Nucleus accumbens (tissue), 56 donors: ENCODE measurements around the gene TMEM184C.
A peak's percentile ranks its signal among the peaks of the same experiment; 100 is the strongest.

Experiments used
- DNase-seq, 56 donors: peaks; one replicate each; lab custom pipeline; 2025; lab: John Stamatoyannopoulos, UW

Gene TMEM184C

DNA sequence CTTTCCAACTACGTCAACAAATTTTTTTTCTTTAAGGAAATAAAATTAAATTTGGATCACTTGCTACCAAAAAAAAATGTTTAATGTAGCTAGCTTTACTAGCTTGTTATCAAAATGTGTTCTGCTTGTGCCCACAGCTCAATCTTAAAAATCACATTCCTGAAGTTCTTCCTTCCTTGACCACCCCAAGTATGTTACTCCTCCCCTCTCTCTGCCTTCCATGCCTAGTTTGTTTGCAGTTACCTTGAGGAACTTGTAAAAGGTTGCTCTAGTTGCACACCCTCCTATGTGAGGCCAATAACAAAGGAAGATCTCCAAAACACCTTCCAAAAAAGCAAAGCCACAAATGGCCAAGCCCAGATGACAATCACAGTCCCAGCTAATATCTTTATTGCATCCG is 19.6 kb upstream of the TMEM184C start:
- DNase-seq: no peak

DNA sequence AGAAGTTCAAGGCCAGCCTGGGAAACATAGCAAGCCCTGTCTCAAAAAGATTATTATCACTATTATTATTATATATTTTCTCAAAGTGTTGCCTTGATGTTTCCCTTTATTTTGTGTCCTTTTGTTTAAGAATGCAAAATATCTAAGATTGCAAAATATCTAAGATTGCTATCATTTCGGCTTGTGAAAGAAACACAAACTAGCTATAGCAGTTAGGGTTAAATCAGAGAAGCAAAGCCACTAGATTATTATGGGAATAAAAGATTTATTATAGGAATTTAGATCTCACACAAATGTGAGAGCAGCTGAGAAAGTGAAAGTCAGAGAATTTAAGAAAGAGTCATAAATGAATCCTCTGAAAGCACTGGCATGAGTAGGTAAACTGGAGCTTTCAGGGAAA is 18.0 kb upstream of the TMEM184C start:
- no peak for DNase-seq

DNA sequence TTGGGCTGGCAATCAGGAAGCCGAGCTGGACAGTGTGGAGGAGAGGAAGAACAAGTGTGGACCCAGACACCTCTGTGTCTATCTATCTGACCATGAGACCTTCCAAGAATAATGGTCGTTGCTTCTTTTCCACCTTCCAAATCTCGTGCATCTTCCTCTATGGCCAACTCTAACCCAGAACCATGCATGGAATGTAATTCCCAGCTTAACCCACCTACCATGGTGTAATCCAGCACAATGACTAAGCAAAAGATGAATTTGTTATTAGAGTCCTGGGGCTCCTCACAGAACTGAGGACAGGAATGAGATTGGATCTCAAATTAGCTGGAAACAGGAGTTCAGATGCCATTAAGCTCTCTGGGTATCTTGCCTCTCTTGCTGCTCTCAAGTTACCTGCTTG is 17.4 kb upstream of the TMEM184C start:
- DNase-seq: no peak

DNA sequence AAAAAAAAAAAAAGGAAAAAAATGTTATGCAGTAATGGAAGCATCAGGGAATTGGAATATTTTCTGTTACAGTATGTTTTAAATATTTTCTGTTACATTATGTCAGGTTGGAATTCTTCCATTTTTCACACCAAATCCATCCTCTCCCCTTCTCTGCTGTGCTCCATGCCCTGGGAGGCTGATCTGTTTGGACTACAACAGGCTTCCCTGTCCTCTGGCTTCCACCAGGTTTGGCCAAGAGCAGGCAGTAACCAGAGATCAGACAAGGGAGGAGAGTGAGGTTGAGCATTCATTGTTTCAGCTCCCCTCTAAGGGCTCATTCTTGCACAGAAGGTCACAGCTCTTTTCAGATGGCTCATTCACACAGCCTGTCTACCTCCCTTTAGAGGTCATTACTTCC is 11.7 kb upstream of the TMEM184C start:
- no peak for DNase-seq

DNA sequence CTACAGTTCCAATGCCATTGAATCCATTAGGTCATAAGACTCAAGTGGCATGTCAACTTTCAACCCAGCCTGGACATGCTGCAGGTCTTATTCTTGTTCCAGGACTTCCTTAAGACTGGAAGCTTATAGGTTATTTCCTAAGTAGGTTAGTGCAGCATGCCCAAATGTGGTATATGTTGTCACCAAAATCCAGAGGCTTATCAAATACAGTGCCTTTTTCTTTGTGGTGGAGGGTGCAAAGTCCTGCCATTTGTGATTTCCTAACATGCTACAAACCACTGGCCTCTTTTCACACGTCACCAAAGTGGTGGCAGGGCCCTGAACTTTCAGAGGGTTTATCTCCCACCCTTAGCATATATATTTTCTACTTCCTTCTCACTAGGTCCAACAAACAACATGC is 9.7 kb upstream of the TMEM184C start:
- DNase-seq: no peak

DNA sequence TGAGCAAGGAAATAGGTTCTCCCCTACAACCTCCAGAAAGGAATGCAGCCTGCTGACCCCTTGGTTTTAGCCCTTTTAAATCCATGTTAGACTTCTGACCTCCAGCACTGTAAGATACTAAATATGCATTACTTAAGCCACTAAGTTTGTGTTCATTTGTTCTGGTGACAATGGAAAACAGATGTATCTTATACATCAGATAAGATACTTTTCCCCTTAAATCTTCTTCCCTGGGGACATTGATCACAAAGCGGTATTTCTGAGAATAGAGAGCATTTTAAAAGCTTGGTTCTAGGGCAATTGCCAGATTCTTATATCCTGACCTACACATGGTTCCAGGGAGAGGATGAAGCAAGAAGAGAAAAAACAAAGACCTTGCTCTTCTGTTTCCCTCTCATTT is 6.5 kb upstream of the TMEM184C start:
- no peak for DNase-seq

DNA sequence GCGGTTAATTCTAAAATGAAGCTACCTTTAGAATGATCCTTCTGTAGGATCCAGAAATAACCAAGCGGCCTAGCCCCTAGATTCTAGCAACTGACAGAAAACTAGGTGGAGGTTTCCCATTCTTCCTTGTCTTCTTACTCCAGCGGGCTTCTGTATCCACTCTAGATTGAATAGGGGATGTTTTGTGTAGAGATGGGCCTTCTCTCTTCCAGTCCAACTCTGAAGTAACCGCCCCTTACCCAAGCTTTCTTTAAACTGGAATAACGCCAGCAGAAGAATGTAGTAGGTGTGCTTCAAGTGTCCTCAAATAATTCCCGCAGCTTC is 386 bp upstream of the TMEM184C start:
- no peak for DNase-seq

DNA sequence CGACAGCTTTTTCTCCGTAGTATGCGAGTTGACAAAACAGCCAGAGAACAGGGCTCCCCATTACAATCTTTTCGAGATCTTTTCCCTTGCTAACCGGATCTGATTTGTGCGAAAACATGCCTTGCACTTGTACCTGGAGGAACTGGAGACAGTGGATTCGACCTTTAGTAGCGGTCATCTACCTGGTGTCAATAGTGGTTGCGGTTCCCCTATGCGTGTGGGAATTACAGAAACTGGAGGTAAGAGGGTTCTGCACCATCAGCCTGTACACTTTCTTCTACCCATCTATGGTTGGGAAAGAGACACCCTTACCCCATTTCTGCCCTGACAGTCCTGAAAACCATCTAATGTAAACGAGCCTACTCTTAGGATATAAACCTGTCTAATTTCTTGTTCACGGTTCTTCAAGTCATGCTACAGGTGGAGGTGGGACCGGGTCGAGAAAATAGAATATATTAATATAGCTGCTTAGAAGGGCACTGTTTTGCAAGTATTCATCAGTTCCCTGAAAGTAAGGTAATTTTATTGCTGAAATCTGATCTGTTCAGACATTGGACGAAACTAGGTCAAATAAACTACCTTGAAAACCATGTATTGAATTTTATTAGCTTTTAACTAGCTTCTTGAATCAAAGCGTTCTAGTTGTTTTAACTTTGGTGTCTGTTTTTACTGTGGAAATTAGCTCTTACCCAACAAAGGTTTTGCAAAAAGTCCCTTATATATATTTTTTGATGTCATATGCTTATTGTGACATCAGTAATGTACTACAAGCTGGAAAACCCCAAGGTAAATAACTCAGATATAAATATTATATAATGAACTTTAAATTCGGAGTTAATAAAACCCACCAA is 869 bp downstream of the TMEM184C start:
- peak in 2 of 56 donors; percentile 39 to 43 for DNase-seq

DNA sequence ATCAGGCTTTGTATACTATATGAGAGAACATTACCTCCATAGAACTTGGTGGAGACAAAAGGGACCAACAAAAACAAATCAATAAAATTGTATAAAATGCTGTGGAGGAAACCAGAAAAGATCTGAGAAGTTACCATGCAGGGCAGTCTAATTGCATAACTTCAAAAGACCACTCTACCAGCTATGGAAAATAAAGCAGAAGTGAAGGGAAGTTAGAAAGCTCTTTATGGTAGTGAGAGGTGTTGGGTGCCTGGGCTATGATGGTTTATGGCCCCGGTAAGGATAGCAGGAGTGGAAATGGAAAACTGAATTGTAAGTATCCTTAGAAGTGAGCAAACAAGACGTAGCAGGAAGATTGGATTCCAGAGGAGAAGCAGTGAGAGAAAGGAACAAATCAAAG is 3.1 kb downstream of the TMEM184C start:
- DNase-seq: no peak

DNA sequence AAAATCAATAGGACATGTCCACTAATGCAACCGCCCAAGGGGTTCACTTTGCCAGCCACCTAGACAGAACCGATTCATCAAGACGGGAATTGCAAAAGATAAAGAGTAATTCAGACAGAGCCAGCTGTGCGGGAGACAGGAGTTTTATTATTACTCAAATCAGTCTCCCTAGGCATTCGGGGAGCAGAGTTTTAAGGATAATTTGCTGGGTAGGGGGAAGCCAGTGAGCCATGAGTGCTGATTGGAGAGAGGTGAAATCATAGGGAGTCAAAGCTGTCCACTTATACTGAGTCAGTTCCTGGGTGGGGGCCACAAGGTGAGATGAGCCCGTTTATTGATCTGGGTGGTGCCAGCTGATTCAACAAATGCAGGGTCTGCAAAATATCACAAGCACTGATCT is 8.5 kb downstream of the TMEM184C start:
- no peak for DNase-seq

DNA sequence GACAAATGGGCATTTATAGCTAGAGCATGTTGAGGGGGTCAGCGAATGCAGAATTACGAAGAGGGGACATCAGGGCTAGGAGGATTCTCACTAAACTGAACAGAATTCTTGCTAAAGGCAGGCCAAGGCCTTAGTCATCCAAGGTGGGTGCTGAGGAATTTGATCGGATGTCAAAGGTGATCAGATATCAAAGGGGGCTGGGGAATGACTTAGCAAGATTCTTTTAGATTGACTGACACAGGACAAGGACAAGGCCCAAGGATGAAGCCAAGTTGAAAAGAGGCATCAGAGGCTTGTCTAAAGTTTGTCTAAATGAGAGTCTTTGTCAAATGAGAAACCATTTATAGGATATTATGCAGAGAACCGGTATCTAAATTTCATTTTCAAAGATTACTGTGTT is 9.7 kb downstream of the TMEM184C start:
- DNase-seq: no peak

DNA sequence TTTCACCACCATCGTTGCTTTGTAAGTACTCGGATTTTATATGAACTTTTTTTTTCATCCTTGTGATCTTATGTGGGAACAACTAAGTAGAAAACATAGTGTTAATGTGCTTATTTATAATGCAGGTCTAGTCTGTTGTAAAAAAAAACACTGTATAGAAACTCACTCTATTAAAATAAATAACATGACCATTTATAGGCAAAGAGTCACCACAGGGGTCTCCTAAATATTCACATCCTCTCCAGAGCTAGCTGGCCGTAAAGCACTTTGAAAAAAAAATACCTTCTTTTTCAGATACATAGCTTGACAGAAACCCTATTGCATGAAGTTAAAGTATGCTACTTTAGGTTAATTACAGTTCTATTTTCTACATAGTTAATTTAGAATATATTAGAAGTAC is 11.2 kb downstream of the TMEM184C start:
- DNase-seq: no peak

DNA sequence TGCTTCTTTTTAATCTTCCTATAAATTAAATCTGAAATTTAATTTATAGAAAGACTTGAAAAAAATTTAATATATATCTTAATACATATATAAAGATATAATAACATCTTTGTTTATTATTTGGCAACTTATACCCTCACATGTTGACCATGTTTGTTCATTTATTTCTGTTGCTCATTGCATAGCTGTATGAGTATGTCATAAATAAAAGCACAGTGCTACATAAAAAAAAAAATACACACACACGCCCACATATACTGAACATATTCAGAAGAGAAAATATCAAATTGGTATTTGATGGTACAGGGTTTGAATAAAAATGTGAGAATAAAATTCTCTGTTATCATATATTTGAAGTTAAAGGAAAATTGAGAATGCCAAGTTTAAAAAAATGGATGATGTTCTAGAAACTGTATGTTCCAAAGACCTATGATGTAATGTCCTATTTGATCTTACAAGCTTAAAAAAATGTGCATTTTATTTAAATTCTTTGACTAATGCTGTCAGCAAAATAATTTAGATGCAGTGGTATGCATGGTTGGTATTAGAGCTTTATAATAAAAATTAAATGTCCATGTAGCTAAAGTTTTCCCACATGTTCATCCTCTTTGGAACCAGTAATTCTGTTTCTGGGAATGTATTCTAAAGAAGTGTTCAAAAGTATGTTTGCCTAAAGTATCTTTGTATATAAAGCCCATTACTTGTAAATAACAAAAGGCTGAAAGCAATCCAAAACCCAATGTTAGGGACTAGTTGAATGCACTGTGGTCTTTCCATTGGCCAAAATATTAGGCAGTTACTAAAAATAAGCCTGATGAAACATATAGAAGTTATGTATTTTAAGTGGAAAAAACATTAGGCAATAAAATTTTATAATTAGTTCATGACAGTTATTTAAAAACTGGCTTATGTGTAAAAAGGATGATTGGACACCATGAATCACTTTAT is 12.9 kb downstream of the TMEM184C start:
- no peak for DNase-seq

DNA sequence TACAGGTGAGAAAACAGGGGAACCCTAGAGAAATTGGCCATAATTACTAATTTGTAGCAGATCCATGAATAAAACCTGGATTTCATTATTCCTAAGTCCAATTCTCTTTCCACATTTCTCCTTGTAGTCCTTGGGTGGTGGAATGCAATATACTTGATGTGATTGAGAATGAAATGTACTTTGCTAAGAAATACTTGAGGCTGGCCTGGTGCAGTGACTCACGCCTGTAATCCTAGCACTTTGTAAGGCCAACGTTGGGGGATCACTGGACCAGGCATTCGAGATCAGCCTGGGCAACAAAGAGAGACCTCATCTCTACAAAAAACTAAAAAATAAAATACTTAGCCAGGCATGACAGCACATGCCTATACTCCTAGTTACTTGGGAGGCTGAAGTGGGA is 15.9 kb downstream of the TMEM184C start:
- DNase-seq: no peak

DNA sequence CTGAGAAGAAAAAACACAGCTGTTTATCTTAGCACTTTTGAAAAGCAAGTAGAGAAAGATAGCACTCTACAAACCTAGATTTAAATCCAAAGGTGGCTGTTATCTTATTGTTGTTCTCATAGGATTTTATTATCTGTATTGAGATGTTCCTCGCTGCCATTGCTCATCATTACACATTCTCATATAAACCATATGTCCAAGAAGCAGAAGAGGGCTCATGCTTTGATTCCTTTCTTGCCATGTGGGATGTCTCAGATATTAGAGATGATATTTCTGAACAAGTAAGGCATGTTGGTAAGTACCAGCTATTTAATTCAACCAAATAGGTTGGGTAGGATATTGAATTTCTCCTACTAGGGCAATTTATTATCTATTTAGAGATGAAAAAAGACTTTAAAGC is 16.4 kb downstream of the TMEM184C start:
- no peak for DNase-seq

DNA sequence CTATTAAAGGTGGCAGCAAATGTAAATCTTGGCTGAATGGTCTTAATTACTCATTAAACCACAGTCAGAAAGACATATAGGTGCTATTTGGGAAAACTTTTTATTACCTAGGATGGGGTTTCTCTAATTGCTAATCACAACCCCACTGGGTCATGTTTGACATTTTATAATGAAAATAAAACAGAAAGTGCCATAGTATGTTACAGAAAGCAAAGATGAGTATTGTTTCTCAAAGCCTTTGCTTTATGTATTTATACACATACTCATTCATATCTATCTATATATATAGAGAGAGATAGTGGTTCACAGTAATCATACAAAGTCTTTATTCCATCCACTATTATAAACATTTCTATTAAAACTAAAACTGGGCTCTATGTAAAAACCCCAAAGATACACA is 18.2 kb downstream of the TMEM184C start:
- no peak for DNase-seq

DNA sequence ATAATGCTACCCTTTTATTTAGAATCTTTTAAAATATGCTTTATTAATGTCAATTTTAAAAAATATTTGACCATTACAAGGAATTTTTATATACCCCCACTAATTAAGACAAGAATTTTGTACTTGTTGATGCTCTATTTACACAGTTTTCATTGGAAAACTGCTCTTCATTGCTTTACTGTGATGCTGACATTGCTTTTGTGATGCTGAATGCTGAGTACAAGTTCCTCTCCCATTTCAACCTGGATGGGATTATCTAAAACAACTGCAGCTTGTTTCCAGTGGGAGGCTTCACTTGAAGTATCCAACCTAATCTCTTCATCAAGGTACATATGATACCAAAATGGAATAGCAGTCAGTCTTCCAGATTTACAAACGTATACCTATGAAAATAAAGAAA is 21.2 kb downstream of the TMEM184C start:
- DNase-seq: no peak

DNA sequence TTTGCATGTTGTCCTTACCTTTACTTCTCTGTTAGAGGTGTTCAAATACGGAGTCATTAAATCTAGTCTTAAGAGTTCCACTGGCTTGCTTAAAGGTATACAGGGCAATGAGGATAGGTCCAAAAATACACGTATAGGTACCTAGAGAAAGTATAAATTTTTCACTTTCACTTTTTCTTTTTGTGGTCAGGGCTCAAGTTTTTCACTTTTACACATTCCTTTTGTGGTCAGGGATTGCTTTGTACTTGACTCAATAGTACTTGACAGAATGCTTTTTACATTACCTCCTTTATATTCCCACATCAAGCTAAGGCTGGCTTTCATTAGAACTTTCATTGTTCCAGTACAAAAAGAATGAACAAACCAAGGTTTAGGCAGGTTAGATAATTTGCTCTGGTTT is 21.7 kb downstream of the TMEM184C start:
- no peak for DNase-seq

DNA sequence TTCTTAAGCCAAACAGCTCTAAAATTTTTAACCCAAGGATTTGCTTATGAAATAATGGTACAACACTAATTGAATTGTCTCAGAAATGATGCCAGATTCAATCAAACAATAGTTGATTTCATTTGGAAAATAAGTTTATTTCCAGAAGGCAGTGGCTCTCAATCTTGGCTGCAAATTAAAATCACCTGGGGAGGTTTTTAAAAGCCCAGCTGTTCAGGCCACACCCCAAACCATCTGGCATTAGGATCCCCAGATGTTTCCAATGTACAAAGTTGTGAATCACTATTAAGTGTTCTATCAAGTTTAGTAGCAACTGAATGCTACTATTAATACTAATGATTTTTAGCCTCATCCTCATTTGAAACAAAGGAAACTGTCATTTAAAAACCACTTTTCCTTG is 22.2 kb downstream of the TMEM184C start:
- no peak for DNase-seq

DNA sequence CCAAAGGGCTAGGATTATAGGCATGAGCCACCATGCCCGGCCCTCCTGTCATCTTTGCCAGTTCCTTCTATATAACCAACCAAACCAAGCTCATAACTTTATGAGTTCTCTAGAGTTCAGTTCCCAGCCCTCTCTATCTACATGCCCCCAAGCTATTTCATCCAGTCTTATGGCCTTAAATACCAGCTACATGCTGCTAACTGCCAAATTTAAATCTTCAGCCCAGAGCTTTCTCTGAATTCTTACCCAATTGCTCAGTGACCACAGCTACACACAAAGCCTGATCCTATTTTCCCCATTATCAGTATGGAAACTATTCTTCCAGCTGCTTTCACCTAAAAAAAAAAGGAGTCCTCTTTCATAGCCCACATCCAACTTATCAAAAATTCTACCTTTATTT is 23.1 kb downstream of the TMEM184C start:
- DNase-seq: no peak

DNA sequence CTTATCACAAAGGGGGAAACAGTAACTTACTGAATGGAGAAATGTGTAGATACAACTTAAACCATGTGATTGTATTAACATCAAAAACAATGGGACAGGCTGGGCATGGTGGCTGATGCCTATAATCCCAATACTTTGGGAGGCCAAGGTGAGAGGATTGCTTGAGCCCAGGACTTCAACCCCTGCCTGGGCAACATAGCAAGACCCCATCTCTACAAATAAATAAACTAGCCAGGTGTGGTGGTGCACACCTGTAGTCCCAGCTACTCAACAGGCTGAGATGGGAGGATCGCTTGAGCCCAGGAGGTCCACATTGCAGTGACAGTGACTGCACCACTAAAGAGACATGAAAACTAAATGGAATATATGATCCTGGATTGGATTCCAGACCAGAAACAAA is 26.4 kb downstream of the TMEM184C start:
- DNase-seq: no peak

DNA sequence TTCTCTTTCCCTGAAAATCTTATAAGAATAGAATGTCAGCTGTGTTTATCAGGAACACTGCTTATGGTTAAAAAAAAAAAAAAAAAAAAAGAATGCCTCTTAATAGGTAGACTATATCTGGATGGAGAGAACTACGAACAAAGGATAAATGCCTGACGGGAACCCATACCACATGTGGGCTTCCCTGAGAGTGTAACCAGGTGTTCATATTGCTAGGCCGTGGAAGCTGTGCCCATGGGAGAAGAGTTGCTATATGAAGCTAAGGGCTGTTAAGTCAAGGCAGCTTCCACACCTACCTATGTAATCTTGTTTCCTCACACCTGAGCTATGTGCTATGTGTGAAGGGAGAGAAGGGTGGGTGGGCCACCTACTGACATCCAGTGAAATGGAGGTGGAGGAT is 27.3 kb downstream of the TMEM184C start:
- DNase-seq: no peak
